Superior temporal gyrus (tissue), 1 donor: ENCODE measurements around the gene P2RX3.

Experiments used
- DNase-seq: peaks from one replicate; pipeline ENCODE4 v3.0.0-alpha.2; 2016; ENCODE audit errors: extremely low spot score

The P2RX3 gene

GRCh38 chr11:57421066-57421465 lies 82.9 kb downstream of the P2RX3 start:
- DNase-seq = no peak

- no peak for DNase-seq
These were observed 83.7 kb downstream of the P2RX3 start for GRCh38 chr11:57421805-57422204.
